Caco-2 (cell line): ENCODE results near the gene CTIF. TPM values are rescaled to one million over a fixed set of nuclear protein-coding genes. Genes with fewer than 3 reads are reported as not detected.

Experiments used
- BruUV-seq: library from RNA; stranded (reverse); fragments of 400-500 nt; replicated peaks from 2 replicates; lab custom pipeline; 2021; lab: Mats Ljungman, UMichigan
- CTCF ChIA-PET: fragments of 300-600 bp; sonication (Branson Sonifier 250); formaldehyde crosslinking; loops from one replicate; lab custom pipeline; 2022; ENCODE audit warnings: antibody characterized with exemption; lab: Charles Lee
- POLR2A ChIA-PET: fragments of 300-600 bp; sonication (Branson Sonifier 250); formaldehyde crosslinking; loops from one replicate; lab custom pipeline; 2022; ENCODE audit warnings: antibody characterized with exemption; lab: Charles Lee
- DNase-seq, 2 experiments: peaks; one replicate each; pipeline versions ENCODE4 v3.0.0 to v3.0.0-alpha.2; 2020 to 2022
- H3K27me3 ChIP-seq: replicated peaks from 2 replicates; pipeline ENCODE4 v1.6.0; 2011; ENCODE audit warnings: low read length; ENCODE audit not compliant: control insufficient read depth, insufficient read depth
- H3K36me3 ChIP-seq: 2 replicates; pipeline ENCODE4 v1.5.1; 2011; ENCODE audit warnings: low read length; ENCODE audit not compliant: control insufficient read depth, insufficient read depth
- H3K4me1 ChIP-seq: fragments of 250-450 bp; sonication (Bioruptor Pico); 2 replicates; pipeline ENCODE4 v1.5.1; 2020; ENCODE audit warnings: mild to moderate bottlenecking
- H3K4me3 ChIP-seq: 2 replicates; pipeline ENCODE4 v1.5.1; 2011; ENCODE audit warnings: low read depth, mild to moderate bottlenecking, control low read depth, low read length
- H3K9me3 ChIP-seq: fragments of 250-450 bp; sonication (Bioruptor Pico); 2 replicates; pipeline ENCODE4 v1.5.1; 2020; ENCODE audit warnings: mild to moderate bottlenecking, moderate library complexity
- H3K27ac Mint-ChIP-seq: one replicate; pipeline ENCODE4 v1.8.0; 2022; ENCODE audit warnings: mixed read lengths; ENCODE audit not compliant: unreplicated experiment
- H3K27me3 Mint-ChIP-seq: one replicate; pipeline ENCODE4 v1.8.0; 2022; ENCODE audit warnings: mixed read lengths; ENCODE audit not compliant: insufficient read depth, unreplicated experiment
- H3K36me3 Mint-ChIP-seq: one replicate; pipeline ENCODE4 v1.8.0; 2022; ENCODE audit warnings: mild to moderate bottlenecking, mixed read lengths; ENCODE audit not compliant: insufficient read depth, unreplicated experiment
- H3K4me1 Mint-ChIP-seq: one replicate; pipeline ENCODE4 v1.8.0; 2022; ENCODE audit warnings: low read depth, mixed read lengths; ENCODE audit not compliant: unreplicated experiment
- H3K4me3 Mint-ChIP-seq: one replicate; pipeline ENCODE4 v1.8.0; 2022; ENCODE audit warnings: mild to moderate bottlenecking, moderate library complexity, mixed read lengths; ENCODE audit not compliant: unreplicated experiment
- H3K9me3 Mint-ChIP-seq: one replicate; pipeline ENCODE4 v1.8.0; 2022; ENCODE audit warnings: mixed read lengths; ENCODE audit not compliant: unreplicated experiment
- intact Hi-C: fragments of 100-400 bp; cut with micrococcal nuclease; formaldehyde crosslinking; loops from one replicate; pipeline ENCODE4 v1.10.0; 2022; ENCODE audit not compliant: unreplicated experiment
- total RNA-seq: library from RNA; stranded (reverse); gene quantifications from 2 replicates; pipeline ENCODE4 v1.2.3, GENCODE V29; 2022
- TF ChIP-seq, protein P1 (sequence below), 2 experiments: fragments of 200-600 bp in 1 of 2; IDR thresholded peaks; 1 replicate in 1 of 2; 2 replicates in 1 of 2; pipeline versions ENCODE4 v1.5.1 to v1.8.0; 2011 to 2022; ENCODE audit warnings: antibody characterized with exemption in 1 of 2, control low read depth in 1 of 2, inconsistent platforms in 1 of 2, low read depth in 1 of 2, low read length in 1 of 2, mild to moderate bottlenecking in 1 of 2, moderate library complexity in 1 of 2; ENCODE audit not compliant: insufficient read depth in 1 of 2, severe bottlenecking in 1 of 2, unreplicated experiment in 1 of 2

Gene CTIF
- total RNA-seq, 1 experiment from 2014 or later = 19.9 TPM

DNA sequence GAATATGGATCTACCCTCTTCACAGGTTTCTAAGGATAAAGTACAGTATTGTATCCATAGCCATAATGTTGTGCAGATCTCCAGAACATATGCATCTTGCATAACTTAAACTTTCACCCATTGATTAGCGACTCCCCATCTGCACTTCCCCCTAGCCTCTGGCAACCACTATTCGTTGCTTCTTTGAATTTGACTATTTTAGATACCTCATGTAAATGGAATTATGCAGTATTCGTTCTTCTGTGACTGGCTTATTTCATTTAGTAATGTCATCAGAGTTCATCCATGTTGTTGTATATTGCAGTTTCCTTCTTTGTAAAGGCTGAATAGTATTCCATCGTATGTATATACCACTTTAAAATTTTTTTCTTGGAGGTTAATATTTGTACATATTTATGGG is 283.0 kb downstream of the CTIF start:
- CTCF ChIA-PET = no interaction called here
- no peak overlapping the region for H3K27ac Mint-ChIP-seq

DNA sequence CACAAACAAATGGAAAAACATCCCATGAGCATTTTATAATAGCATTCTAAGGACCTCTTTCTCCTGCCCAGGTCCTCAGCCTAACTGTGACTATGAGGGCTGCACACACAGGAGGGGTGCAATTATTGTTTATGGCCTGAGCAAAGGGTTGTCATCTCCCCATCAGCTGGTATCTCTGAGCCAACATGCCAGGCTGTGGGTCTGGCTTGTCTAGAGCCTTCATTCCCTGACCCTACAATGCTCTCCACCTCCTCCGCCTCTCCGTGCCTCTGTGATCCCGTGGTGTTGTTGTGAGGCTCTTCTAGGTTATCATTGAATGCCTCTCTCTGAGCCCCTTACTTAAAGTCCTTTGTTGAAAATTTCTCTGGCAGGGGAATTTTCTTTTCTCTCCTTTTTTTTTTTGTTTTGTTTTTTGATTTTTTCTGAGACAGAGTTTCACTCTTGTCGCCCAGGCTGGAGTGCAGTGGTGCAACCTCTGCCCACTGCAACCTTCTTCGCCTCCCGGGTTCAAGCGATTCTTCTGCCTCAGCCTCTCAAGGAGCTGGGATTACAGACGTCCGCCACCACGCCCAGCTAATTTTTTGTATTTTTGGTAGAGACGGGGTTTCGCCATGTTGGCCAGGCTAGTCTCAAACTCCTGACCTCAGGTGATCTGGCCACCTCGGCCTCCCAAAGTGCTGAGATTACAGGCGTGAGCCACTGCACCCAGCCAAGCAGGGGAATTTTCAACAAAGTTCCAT is 285.6 kb downstream of the CTIF start:
- intact Hi-C loops = no loop called here
- Histone ChIP-seq H3K27me3 (no peaks in the 10 kb centered on the region), H3K4me3 (no peak overlapping the region), H3K9me3 (no peaks in the 10 kb centered on the region), H3K4me1 (peaks cover 9% of the 10 kb centered on the region; the same call in 1 of the 2 replicates), H3K36me3 (no peaks in the 10 kb centered on the region)
- Mint-ChIP-seq H3K4me3 (no peak overlapping the region), H3K36me3 (peaks cover 13% of the 10 kb centered on the region), H3K27me3 (no peaks in the 10 kb centered on the region), H3K27ac (no peak overlapping the region), H3K9me3 (no peaks in the 10 kb centered on the region), H3K4me1 (peaks cover 19% of the 10 kb centered on the region)
- no TSS peak for BruUV-seq
- POLR2A ChIA-PET = no interaction called here
- TF ChIP-seq, protein P1, sequence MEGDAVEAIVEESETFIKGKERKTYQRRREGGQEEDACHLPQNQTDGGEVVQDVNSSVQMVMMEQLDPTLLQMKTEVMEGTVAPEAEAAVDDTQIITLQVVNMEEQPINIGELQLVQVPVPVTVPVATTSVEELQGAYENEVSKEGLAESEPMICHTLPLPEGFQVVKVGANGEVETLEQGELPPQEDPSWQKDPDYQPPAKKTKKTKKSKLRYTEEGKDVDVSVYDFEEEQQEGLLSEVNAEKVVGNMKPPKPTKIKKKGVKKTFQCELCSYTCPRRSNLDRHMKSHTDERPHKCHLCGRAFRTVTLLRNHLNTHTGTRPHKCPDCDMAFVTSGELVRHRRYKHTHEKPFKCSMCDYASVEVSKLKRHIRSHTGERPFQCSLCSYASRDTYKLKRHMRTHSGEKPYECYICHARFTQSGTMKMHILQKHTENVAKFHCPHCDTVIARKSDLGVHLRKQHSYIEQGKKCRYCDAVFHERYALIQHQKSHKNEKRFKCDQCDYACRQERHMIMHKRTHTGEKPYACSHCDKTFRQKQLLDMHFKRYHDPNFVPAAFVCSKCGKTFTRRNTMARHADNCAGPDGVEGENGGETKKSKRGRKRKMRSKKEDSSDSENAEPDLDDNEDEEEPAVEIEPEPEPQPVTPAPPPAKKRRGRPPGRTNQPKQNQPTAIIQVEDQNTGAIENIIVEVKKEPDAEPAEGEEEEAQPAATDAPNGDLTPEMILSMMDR (IDR thresholded peaks at IDR 0.05; ENCODE audit: insufficient read depth in 1 of 2, low read depth in 1 of 2, low read length in 1 of 2, severe bottlenecking in 1 of 2, unreplicated experiment in 1 of 2) = no peak
- CTCF ChIA-PET = no interaction called here
- DNase-seq = no peak

More for the DNA sequence above, 283.0 kb downstream of the CTIF start:
- intact Hi-C loops = no loop called here
- no peaks in the 10 kb centered on the region for H3K27me3 ChIP-seq
- Mint-ChIP-seq H3K4me3 (no peak overlapping the region), H3K27me3 (no peaks in the 10 kb centered on the region), H3K9me3 (no peaks in the 10 kb centered on the region), H3K36me3 (peaks cover 14% of the 10 kb centered on the region), H3K4me1 (peaks cover 8% of the 10 kb centered on the region)
- TF ChIP-seq, protein P1 (IDR thresholded peaks at IDR 0.05; ENCODE audit: insufficient read depth in 1 of 2, low read depth in 1 of 2, low read length in 1 of 2, severe bottlenecking in 1 of 2, unreplicated experiment in 1 of 2) = no peak
- no TSS peak for BruUV-seq
- no peak overlapping the region for H3K4me3 ChIP-seq
- H3K4me1 ChIP-seq = no peaks in the 10 kb centered on the region
- H3K9me3 ChIP-seq = no peaks in the 10 kb centered on the region
- no peaks in the 10 kb centered on the region for H3K36me3 ChIP-seq
- POLR2A ChIA-PET = no interaction called here
- DNase-seq = no peak

DNA sequence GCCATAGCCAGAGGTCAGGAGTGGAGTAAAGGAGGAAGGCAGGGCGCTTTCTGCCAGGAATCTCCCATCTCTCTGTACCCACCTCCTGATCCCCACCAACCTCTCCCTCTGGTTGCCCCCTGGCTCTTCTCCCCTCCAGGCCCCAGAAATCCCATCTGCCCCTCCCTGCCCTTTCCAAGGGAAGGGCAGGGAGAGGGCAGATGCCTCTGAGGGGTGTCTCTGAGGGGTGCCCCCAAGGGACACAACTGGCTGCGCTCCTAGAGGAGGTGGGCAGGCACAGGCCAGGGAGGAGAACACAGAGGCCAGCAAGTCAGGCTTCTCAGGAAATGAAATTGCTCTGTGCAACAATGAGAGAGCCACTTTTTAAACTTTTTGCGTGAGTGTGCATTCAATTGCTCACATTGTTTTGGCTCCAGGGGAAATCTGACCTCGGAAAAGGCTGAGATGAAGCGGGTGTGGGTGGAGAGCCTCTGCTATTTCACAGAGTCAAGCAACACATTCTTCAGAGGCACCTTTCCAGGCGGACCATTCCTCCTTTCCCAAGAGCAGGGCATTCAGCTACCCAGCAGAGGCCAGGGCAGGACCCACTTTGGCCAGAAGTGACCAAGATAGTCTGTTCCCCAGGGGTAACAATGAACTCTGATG is 286.4 kb downstream of the CTIF start:
- Mint-ChIP-seq H3K4me3 (no peak overlapping the region), H3K4me1 (peaks cover 19% of the 10 kb centered on the region), H3K36me3 (peaks cover 7% of the 10 kb centered on the region), H3K9me3 (no peaks in the 10 kb centered on the region), H3K27ac (no peak overlapping the region), H3K27me3 (no peaks in the 10 kb centered on the region)
- DNase-seq = no peak
- no peaks in the 10 kb centered on the region for H3K27me3 ChIP-seq
- H3K36me3 ChIP-seq = no peaks in the 10 kb centered on the region
- BruUV-seq = no TSS peak
- peaks cover 9% of the 10 kb centered on the region; the same call in 1 of the 2 replicates for H3K4me1 ChIP-seq
- ChIA-PET CTCF (no interaction called here), POLR2A (no interaction called here)
- intact Hi-C loops = no loop called here
- TF ChIP-seq, protein P1 (IDR thresholded peaks at IDR 0.05; ENCODE audit: insufficient read depth in 1 of 2, low read depth in 1 of 2, low read length in 1 of 2, severe bottlenecking in 1 of 2, unreplicated experiment in 1 of 2) = no peak
- H3K4me3 ChIP-seq = no peak overlapping the region
- no peaks in the 10 kb centered on the region for H3K9me3 ChIP-seq
